LNCAP (cell line): ENCODE results near the gene MILR1.

ENCODE experiments used
- TF ChIP-seq, protein P1 (sequence below): fragments of 450-650 bp; IDR thresholded peaks from 2 replicates; pipeline ENCODE4 v1.5.1; 2017; ENCODE audit warnings: mild to moderate bottlenecking

MILR1 gene

DNA sequence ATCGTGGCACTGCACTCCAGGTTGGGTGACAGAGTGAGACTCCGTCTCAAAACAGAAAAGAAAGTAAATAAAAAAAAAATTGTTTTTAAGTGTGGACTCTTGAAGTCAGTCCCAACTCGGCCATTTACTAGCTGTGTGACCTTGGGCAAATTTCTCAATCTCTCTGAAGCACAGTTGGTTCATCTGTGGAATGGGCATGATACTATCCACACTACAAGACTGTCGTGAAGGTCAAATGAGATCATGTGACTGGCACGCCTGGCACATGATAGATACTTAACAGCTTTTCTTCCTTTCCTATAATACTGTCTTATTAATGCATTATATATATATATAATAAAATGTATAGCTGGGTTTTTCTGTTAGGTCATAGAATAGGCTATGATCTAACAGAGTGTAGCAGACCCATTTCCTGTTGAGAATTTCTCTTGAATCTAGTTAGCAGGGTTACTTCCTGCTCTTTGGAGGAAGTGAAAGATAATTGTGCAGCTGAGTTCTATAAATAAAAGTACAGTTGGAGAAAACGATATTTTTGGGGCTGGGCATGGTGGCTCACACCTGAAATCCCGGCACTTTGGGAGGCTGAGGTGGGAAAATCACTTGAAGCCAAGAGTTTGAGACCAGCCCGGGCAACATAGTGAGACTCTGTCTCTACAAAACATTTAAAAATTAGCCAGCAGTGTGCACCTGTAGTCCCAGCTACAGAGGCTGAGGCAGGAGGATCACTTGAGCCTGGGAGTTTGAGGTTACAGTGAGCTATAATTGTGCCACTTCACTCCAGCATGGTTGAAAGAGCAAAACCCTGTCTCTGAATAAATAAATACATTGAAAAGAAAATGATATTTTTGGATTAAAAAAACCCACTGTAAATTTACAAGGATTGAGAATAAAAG lies 7.3 kb downstream of the MILR1 start:
- TF ChIP-seq, protein P1, sequence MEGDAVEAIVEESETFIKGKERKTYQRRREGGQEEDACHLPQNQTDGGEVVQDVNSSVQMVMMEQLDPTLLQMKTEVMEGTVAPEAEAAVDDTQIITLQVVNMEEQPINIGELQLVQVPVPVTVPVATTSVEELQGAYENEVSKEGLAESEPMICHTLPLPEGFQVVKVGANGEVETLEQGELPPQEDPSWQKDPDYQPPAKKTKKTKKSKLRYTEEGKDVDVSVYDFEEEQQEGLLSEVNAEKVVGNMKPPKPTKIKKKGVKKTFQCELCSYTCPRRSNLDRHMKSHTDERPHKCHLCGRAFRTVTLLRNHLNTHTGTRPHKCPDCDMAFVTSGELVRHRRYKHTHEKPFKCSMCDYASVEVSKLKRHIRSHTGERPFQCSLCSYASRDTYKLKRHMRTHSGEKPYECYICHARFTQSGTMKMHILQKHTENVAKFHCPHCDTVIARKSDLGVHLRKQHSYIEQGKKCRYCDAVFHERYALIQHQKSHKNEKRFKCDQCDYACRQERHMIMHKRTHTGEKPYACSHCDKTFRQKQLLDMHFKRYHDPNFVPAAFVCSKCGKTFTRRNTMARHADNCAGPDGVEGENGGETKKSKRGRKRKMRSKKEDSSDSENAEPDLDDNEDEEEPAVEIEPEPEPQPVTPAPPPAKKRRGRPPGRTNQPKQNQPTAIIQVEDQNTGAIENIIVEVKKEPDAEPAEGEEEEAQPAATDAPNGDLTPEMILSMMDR = no peak

DNA sequence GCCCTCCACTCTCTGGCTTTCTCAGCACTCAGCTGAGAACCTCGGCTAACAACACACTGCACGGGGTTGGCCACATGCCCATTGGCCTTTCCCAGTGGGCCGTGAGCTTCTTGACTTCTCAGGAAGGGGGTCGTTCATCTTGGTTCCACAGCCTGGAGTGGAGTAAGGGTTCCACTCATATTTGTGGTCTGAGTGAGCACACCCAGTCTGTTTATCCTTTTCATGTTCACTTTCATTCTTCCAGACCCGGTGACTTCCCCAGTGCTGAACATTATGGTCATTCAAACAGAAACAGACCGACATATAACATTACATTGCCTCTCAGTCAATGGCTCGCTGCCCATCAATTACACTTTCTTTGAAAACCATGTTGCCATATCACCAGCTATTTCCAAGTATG lies 8.2 kb downstream of the MILR1 start:
- TF ChIP-seq, protein P1 = no peak

DNA sequence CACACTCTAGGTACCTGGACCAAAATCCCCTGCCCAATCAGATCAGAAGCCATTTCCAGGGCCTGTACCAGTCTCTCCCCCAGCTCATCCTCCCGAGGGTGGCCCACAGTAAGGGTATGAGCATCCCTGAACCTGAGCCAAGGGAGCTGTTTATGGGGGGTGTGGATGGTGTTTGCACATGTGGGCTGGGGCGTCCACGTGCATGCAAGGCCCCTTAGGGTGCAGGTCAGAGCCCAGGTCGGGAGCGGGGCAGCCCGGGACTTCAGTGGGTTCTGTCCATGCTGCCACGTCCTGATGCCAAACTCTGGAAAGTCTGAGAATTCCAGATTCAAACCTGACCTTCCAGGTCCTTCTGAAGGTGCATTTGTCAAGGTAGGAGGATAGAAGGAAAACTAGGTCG lies 9.8 kb downstream of the MILR1 start:
- TF ChIP-seq, protein P1 = no peak

DNA sequence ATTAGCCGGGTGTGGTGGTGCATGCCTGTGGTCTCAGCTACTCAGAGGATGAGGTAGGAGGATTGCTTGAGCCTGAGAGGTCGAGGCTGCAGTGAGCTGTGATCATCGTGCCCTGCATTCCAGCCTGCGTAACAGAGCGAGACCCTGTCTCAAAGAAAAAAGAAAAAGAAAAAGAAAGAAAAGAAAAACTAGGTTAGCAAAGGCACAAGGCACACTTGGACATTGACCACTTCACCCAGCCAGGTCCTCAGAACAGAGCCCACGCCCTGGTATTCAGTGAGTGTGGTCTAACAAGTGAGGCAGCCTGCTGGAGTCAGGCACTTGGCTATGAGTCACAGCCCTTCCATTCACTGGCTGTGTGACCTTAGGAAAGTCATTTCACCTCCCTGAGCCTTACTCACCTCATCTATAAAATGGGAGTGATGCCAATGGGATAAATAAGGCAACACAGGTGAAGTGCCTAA lies 10.4 kb downstream of the MILR1 start:
- TF ChIP-seq, protein P1 = no peak

DNA sequence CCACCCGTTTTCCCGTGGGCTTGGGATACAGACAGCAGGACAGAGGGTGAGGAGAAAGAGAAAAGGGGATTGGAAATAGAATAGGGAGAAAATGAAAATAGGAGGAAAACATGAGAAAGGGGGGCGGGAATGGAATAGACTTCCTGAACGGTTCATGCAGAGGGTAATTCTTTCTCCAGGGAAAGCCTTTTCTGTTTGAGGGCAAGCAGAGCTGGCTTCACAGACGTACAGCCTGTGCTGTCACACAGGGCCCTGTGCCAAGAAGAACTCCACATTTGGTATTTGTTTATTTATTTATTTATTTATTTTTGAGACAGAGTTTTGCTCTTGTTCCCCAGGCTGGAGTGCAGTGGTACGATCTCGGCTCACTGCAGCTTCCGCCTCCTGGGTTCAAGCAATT lies 12.0 kb downstream of the MILR1 start:
- TF ChIP-seq, protein P1 = no peak

DNA sequence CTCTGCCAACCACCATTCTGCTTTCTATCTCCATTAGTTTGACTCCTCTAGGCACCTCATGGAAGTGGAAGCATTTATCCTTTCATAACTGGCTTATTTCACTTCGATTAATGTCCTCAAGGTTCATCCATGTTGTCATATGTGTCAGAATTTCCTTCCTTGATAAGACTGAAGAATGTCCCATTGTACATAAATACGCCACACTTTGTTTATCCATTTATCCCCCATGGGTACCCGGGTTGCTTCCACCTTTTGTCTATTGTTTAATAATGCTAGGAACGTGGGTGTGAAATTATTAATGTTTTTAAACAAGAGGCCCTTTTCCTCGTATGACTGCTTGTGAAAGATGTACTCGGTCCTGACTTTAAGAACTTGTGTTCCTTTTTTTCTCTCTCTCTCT lies 12.9 kb downstream of the MILR1 start:
- TF ChIP-seq, protein P1 = no peak

DNA sequence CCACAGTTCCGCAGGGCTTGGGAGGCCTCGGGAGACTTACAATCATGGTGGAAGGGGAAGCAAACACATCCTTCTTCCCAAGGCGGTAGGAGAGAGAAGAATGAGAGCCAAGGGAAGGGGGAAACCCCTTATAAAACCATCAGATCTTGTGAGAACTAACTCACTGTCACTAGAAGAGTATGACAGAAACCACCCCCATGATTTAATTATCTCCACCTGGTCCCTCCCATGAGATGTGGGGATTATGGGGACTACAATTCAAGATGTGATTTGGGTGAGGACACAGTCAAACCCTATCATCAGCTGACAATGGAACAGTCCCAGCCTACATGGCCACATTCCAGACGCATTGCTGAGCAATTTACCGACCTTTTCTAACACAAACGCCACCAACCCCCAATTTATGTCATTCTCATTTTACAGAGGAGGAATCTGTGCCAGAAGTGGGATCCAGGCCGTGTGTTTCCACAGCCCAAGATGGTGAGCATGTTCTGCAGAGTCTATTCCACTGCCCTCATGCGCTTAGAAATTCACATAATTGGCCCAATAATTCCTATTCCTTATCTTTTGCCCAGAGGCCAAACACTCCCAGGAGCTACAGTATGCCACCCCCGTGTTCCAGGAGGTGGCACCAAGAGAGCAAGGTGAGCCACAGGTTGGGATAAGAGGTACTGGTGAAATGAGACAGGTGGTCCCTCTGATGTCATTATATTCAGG lies 17.3 kb downstream of the MILR1 start:
- TF ChIP-seq, protein P1 = no peak
